HG03558 (cell line): ENCODE data around the gene PTPN7.
"Not testable (repeated sequence)": the region's sequence is repeated elsewhere in the genome, so short reads cannot be mapped to it uniquely, and the experiment has no call there.

Experiments
- ATAC-seq: cut with Tn5 transposase; IDR thresholded peaks from one replicate; pipeline ENCODE4 v1.9.1; 2021; ENCODE audit warnings: moderate number of reproducible peaks; ENCODE audit not compliant: unreplicated experiment; ENCODE audit errors: extremely low read depth

Gene PTPN7

DNA sequence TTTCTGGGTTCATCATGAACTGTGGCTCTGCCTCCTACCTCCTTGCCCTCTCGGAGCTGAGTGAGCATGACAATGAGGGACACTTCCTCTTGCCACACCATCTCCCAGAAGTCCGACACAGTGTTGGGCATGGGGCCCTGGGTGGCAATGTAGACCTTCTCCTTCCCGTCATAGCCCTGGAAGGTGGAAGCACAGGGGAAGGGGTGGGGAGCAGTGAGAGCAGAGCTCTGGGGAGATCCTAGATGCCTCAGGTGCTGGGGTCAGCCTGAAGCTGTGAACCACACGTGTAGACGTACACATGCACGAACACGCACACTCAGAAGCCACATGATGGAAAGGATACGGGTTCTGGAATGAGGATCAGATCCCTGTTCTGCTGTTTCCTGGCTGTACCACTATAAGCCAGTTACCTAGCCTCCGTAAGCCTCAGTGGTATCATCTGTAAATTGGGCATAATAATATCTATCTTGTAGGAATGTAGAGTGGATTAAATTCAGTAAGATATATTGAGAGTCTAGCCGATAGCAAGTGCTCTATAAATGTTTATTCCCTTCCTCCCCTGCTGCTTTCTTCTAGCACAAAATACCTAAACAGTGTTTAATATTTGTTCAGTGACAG is 6.1 kb downstream of the PTPN7 start:
- ATAC-seq, result no peak

DNA sequence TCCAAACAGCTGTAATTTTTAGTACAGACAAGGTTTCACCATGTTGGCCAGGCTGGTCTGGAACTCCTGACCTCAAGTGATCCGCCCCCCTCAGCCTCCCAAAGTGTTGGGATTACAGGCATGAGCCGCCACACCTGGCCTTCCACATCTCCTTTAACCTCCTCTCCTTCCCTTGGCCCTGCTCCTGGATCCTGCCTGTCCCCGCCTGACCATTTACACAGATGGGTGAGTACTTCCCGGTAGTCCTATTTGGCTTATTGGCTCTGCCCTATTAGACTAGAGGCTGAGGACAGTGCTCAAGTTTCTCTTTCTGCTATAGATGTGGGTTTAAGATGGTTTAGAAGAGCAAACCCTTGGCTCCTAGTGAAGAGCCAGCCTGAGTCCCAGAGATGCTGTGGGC is 7.1 kb downstream of the PTPN7 start:
- no peak for ATAC-seq

DNA sequence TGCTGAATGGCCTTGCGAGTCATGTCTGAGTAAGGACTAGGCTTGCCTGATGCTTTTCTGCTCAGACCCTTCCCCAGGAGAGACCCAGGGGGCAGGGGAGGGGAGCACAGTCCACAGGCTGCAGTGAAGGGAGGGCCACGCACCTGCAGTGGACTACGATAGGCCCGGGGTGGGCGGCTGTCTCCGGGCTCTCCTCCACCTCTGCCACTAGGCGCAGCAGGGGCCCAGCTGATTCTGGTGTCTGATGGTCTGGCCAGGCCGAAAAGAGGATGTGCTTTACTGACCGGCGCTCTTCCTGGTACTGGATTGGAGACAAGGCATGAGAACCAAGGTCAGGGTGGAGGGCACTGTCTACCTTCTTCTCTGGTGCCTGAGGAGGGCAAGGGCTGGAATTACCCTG is 8.0 kb downstream of the PTPN7 start:
- no peak for ATAC-seq

DNA sequence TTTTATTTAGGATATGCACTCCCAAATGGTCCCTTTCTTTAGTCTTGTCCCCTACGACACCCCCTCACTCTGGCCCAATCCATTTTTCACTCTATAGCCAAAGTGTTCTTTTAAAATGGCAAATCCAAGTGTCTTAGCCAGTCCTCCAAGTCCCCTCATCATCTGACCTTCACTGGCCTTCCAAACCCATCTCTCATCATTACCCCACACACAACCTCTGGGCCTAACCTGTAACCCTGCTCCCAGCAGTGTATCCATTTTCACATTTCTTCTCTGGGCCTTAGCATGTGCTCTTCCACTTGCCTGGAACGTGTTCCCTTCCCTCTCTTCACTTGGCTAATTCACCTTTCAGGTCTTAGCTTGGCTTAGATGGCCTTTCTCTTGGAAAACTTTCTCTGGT is 9.4 kb downstream of the PTPN7 start:
- ATAC-seq, result no peak

DNA sequence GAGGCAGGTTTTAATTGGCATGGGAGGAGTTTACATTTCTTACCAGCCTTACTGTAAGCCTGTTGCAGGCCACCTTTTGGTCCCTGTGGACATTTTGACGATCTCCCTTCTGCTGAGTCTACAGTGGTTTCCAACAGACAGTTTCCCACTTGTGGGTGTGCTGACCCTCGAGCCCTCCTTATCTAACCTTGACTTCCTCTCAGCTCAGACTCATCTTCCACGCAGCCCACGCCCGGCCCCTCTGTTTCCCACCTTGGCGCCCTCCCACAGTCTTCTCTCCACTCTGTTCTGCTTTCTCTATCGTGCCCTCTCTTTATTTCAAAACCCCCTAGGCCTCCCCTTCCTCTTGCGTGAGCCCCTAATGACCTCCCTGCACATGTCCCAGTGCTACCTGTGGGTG is 9.8 kb downstream of the PTPN7 start:
- ATAC-seq, result no peak

DNA sequence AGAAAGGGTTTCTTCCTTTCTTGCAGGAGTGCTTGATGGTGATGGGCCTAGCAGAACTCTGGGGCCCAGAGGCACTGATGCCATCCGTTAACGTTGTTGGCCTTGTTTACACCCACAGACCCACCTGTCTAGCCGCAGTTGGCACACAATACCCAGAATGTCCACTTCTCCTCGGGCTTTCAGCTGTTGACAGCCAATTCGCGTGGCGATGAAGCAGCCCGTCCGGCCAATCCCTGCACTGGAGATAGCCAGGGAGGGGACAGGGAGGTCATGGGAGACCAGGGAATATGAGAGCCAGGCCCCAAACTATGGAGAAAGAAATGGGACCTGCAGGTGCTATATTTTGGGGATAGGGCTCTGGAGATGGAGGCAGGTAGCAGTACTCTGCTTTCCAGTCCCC is 10.2 kb downstream of the PTPN7 start:
- no peak for ATAC-seq

DNA sequence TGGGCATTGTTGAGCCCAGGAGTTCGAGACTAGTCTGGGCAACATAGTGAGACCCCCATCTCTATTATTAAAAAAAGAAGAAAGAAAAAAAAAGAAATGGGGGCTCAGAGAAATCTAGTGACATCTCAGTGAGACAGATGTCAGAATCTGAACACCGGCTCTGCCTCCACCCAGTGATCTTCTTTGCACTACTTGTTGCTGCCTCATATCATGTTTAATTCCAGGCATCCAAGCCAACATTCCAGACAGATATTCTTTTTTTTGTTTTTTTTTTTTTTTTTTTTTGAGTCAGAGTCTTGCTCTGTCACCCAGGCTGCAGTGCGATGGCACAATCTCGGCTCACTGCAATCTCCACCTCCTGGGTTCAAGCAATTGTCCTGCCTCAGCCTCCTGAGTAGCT is 10.8 kb downstream of the PTPN7 start:
- ATAC-seq, result no peak

DNA sequence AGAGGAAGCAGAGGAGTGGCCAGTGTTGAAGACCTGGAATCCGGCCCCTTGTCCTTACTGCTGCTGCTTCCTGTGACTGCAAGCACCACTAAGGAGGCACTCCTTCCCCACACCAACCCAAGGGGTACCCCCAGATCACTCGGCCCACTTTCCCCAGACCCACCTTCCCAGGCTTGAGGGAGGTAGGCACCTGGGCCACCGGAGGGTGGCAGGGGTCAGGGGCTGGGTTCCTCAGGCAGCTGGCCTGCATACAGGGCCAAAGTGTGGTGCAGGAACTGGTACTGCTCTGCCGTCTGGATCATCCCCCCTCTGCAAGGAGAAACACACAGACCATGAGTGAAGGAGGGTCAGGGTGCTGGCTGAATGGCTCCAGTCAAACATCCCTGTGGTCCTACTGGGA is 12.0 kb downstream of the PTPN7 start:
- ATAC-seq, result no peak

DNA sequence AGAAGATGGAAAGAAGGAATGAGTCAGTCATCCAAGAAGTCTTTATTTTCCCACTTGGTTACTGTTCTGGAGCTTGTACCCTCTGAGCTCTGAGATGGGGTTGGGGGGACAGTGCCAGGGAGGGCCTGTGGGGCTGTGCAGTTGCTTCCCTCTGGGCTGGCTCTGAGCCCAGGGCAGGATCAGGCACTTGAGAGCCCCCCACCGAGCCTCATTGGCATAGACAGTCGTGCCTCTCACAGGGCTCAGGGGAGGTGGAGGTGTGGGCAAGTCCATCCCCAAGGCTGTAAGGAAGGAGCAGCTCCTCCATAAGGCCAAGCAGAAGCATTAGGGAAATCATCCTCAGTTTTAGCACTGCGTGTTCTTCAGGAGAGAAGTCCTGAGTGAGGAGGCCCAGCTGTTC is 13.4 kb downstream of the PTPN7 start:
- ATAC-seq, result no peak

DNA sequence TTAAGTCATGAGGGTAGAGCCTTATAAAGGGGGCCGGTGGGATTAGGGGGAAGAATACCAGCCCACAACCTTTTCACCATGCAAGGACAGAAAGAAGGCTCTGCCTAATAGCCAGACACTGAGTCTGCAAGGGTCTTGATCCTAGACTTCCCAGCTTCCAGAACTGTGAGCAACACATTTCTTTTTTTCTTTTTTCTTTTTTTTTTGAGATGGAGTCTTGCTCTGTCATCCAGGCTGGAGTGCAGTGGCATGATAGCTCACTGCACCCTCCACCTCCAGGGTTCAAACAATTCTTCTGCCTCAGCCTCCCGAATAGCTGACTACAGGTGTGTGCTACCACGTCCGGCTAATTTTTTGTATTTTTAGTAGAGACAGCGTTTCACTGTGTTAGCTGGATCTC is 14.1 kb downstream of the PTPN7 start:
- no peak for ATAC-seq

DNA sequence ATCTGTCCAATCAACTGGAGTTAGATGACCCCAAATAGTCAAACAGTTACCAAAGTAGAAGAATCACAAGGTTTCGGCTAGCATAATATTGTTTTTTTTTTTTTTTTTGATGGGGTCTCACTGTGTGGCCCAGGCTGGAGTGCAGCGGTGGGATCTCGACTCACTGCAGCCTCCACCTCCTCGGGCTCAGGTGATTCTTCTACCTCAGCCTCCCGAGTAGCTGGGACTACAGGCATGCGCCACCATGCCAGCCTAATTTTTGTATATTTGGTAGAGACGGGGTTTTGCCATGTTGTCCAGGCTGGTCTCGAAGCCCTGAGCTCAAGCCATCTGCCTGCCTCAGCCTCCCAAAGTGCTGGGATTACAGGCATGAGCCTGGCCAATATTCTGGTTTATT is 14.7 kb downstream of the PTPN7 start:
- ATAC-seq, result not testable (repeated sequence)

DNA sequence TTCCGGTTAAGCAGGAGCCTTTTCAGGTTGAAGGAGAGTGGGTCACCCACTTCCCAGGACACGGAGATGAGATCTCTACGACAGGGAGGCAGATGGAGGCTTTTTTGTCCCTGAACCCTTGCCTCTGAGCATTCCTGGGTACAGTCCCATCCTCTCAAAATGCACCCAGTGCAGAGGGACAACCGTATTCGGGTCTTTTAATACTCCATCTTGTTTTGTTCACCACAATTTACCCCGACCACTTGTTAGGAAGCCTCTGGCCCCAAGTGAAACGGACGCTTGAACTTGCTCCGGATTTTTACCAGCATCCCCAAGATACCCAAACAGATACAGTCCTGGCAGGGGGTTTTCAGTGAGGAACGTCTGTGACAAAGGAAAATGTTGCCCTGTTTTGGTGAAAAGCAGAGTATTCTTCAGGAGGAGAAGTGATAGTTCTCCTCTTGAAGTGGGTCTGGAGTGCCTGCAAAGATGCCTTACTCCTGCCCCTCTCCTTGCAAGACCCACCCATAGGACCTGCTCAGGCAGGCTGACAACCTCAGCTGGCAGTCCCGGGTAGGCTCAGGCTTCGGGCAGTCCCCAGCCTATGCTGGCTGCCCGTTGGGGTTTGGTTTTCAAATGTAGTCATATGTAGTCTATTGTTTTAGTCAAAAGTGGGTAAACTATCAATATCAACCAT is 15.2 kb downstream of the PTPN7 start:
- no peak for ATAC-seq

DNA sequence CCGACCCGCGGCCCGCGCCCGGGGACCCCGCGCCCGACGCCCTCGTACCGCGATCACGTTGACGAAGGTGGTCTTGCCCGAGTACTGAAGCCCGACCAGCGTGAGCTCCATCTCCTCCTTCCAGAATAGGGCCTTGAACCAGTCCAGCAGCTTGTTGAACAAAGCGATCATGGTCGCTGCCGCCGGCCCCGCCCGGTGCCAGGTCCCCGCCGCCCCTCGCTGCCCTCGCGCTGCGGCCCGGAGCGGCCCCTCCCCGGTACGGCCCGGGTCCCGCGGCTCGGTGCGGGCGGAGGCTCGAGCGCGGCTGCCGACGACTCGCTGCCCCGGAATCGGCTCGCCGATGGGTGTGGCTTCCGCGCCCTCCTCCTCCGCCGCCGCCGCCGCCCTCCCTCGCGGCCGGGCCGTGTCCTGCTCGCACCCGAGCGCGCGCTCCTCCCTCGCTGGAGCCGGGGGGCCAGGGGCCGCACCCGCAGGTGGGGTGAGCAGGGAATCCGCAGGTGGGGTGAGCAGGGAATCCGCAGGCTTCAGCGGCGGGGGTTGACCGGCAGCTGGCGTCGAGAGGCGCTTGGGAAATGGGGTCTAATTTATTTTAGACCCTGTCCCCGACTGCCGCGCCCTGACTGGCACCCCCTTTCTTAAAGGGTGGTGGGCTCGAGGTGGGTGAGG is 15.9 kb downstream of the PTPN7 start, which contains the start of gene ARL8A:
Gene ARL8A, minus strand, starts transcription at position 336 of the 666 bp plus-strand sequence. Its CDS starts 165 bp downstream, at position 171.
- no peak for ATAC-seq

DNA sequence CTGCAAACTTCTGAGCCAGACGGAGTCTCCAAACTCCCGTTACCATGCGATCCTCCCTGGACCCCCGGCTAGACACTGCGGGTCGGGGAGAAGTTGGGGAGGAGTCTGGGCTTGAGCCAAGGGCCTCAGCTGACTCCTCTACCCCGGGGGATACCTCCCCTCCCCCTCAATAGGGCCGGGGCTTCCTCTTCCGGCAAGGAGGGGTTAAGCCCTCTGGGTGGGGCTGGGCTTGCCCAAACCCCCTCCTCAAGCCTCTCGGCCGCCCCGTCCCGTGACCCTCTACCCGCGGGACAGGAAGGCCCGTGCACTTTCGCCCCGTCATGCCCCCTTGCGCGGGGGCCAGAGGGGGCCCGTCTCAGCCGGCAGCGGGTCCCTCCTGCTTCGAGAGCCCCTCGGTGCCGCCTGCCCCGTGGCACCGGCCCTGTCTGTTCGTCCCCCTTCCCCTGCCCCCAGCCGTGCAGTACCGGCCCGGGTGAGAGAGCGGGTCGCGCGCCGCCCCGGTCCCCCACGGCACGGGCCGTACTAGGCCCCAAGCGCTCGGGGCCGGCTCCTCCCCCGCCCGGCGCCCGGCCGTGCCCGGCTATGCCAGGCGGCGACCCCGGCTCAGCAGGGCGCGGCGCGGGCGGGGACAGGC is 16.5 kb downstream of the PTPN7 start:
- ATAC-seq, result no peak

DNA sequence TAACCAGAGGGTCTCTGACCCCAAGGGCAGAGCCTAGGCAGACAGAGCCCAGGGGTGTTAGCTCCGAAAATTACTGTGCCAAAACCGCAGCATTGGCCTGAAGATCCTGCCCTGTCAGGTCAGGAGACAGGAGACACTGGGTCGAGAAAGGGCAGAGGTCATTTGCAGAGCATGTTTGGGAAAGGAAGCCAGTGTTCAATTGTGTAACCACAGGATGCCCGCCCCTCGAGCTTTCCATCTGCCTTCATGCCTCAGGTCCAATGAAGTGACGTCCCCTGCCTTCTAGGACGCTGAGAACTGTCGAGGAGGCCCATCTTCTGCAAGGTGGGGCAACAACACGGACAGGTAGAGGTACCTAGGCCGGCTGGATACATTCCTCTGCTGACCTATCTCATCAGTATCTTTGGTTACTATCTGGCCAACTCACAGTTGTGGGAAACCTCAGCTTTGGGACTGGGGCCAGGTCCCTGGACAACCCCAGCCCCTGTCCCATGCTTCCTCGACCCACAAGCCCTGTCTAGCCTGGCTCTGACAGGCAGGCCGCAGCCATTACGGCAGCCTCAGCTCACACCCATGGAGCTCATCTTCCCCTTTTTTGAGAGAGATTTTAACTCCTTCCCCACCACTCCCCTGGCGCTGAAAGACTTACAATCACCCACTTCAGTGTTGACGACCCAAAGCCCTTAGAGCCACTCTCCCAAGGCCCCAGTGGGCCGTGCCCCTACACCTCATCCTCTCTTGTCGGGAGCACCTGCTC is 17.2 kb downstream of the PTPN7 start:
- ATAC-seq, result no peak

DNA sequence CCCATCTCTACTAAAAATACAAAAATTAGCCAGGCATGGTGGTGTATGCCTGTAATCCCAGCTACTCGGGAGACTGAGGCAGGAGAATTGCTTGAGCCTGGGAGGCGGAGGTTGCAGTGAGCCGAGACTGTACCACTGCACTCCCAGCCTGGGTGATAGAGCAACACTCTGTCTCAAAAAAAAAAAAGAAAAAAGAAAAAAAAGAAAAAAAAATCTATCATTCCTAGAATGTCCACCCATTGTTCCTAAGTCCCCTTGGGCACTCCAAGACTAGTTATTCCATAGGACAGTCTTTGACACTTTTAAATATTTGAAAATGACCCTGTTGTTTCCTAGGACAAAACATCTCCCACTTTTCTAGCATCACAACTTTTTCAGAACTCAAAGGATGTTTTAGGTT is 18.9 kb downstream of the PTPN7 start:
- ATAC-seq, result not testable (repeated sequence)

DNA sequence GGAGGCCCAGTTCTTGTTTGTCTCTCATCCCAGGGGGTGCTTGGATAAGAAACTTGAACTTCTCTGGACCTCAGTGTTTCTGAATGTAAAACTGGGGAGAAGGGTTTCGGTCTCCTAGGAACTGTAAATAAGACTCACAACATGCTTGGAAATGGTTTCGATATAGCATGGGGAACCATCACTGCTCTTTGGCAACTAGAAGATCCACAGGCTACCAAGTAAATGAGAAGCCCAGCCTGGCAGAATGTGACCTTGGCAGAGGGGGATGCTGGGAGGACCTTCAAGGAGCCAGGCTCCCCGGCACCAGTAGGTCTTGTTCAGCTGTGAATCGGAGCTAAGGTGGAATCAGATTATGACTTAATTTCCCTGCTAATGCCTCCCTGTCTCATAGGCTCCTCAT is 19.6 kb downstream of the PTPN7 start:
- ATAC-seq, result no peak

DNA sequence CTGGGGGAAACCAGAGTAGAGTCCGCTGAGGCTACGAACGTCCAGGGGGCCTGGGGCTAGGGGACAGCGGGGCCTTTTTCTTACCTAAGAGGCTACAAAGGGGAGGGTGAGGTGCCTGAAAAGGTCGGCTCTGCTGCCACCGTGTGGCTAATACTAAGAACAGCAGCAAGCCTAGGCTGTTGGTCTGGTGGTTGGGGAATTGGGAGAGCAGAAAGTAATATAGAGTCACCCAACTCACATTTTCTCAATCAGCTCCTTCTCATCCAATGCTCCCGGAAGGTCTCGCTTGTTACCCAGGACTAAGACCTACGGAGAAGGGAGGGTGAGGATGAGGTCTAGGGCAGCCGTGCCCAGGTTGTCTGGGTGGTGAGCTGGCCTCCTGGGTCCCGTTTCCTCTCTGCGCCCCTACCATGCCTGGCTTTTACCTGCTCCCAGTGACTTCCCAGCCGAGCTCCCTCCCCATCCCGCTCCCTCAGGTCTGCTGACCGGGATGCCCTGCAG is 25.1 kb downstream of the PTPN7 start:
- no peak for ATAC-seq

DNA sequence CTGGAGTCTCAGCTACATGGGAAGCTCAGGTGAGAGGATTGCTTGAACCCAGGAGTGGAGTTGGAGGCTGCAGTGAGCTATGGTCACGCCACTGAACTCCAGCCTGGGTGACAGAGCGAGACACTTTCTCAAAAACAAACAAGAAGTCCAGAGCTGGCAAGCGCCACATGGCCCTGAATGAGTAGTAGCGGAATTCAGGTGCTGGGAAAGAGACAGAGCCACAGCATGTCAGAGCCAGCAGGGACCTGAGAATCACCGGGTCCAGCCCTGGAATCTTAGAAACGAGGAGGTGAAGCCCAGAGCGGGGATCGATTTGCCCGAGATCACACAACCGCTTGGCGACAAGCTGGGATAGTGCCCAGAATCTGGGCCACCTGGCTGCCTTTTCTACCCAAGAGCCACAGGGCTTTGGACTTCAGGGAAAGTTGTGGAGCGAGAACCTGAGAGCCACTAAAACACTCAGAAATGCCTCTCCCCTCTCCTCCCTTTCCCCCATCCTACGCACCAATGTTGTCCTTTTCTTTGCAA is 25.7 kb downstream of the PTPN7 start:
- no peak for ATAC-seq

DNA sequence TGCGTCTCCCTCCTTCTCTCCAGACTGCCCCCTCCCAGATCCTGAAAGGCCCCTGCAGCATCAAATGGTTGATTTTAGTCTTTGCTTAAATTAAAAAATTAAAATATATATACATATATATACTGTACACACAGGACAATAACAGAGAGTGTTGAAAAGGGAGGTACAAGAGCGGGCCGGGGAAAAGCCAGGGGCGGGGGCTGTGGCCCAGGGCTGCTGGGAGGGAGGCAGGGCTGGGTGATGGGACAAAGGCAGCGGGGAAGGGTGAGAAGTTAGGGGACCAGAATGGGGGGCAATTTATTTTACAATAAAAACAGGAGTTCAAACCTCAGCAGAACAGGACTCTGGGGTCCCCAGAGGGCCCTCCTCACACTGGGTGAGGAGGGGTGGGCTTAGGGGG is 26.4 kb downstream of the PTPN7 start:
- ATAC-seq, result no peak
